Endothelial cell of umbilical vein (primary cell): ENCODE results near the gene SLC12A8.

Source experiments
- CTCF ChIP-seq, 2 donors: IDR thresholded peaks; 1 replicate in 1 of 2; 2 replicates in 1 of 2; pipeline ENCODE4 v1.5.1; 2011; ENCODE audit warnings: low read length in 2 of 2, mild to moderate bottlenecking in 2 of 2, moderate library complexity in 2 of 2, control low read depth in 1 of 2, inconsistent platforms in 1 of 2, low read depth in 1 of 2; ENCODE audit not compliant: insufficient read depth in 1 of 2; ENCODE audit errors: extremely low read depth in 1 of 2
- EZH2 ChIP-seq: IDR thresholded peaks from 2 replicates; pipeline ENCODE4 v1.6.1; 2012; ENCODE audit warnings: borderline replicate concordance, low read depth, mild to moderate bottlenecking, moderate library complexity, low read length, inconsistent platforms; ENCODE audit not compliant: severe bottlenecking
- FOS ChIP-seq: IDR thresholded peaks from 2 replicates; pipeline ENCODE4 v1.6.1; 2011; ENCODE audit warnings: mild to moderate bottlenecking, low read length, moderate library complexity, borderline replicate concordance; ENCODE audit not compliant: insufficient read depth
- JUN ChIP-seq: IDR thresholded peaks from 2 replicates; pipeline ENCODE4 v1.6.1; 2011; ENCODE audit warnings: borderline replicate concordance, low read depth; ENCODE audit not compliant: insufficient read length, insufficient read depth
- MYC ChIP-seq: IDR thresholded peaks from one replicate; pipeline ENCODE4 v1.6.1; 2011; ENCODE audit warnings: mild to moderate bottlenecking, low read depth, low read length
- POLR2A ChIP-seq: IDR thresholded peaks from 2 replicates; pipeline ENCODE4 v1.6.1; 2012; ENCODE audit warnings: low read depth, mild to moderate bottlenecking, control low read depth, low read length
- POLR2AphosphoS5 ChIP-seq: IDR thresholded peaks from 2 replicates; pipeline ENCODE4 v1.6.1; 2012; ENCODE audit warnings: low read depth, mild to moderate bottlenecking, control low read depth, low read length, moderate library complexity; ENCODE audit not compliant: insufficient read depth
- TF ChIP-seq, protein P1 (sequence below): IDR thresholded peaks from 2 replicates; pipeline ENCODE4 v1.6.1; 2011; ENCODE audit not compliant: insufficient read depth, insufficient read length

DNA sequence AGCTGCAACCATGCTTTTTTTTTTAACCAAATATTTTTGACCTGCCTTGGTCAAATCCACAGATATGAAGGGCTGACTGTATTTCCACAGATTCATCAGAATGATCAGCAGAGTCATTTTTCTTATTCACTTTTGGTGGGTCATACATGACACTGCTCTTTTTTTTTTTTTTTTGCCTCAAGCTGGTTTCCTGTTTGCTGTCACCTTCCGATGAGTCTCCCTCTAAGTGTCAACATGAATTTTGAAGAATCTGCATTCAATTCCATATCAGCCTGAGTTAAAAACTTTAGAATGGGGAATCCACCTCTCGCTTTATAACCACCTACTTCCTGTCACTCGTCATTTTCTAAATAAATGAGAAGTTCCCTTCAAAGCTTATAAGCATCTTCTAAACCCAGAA lies 2.2 kb upstream of the SLC12A8 start:
- TF ChIP-seq CTCF (IDR thresholded peaks at IDR 0.05; ENCODE audit: extremely low read depth in 1 of 2, insufficient read depth in 1 of 2, low read depth in 1 of 2, low read length in 2 of 2) (no peak), POLR2AphosphoS5 (no peak), POLR2A (no peak), EZH2 (no peak), JUN (no peak), MYC (no peak), FOS (peak; percentile 40)
- TF ChIP-seq, protein P1, sequence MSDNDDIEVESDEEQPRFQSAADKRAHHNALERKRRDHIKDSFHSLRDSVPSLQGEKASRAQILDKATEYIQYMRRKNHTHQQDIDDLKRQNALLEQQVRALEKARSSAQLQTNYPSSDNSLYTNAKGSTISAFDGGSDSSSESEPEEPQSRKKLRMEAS: no peak
